H9 (cell line): ENCODE measurements around the gene ALLC. TPM values are rescaled to one million over a fixed set of nuclear protein-coding genes. Genes with fewer than 3 reads are reported as not detected.

Source experiments
- DNase-seq: peaks from one replicate; pipeline ENCODE4 v3.0.0-alpha.2; 2017
- H2AFZ ChIP-seq: one replicate; pipeline ENCODE4 v1.6.1; 2013; ENCODE audit warnings: mild to moderate bottlenecking, low read length, control low read depth, moderate library complexity
- H2AK5ac ChIP-seq: 2 replicates; pipeline ENCODE4 v1.6.1; 2013; ENCODE audit warnings: low read length, control low read depth, mixed read lengths; ENCODE audit not compliant: insufficient read length
- H2BK120ac ChIP-seq: one replicate; pipeline ENCODE4 v1.6.1; 2013; ENCODE audit warnings: low read depth, mild to moderate bottlenecking, low read length, control low read depth, inconsistent platforms; ENCODE audit not compliant: poor library complexity, severe bottlenecking
- H2BK12ac ChIP-seq: 2 replicates; pipeline ENCODE4 v1.6.1; 2013; ENCODE audit warnings: low read length, control low read depth, mixed read lengths, low read depth; ENCODE audit not compliant: insufficient read length
- H2BK15ac ChIP-seq: 2 replicates; pipeline ENCODE4 v1.6.1; 2013; ENCODE audit warnings: low read depth, low read length, control low read depth
- H2BK20ac ChIP-seq: one replicate; pipeline ENCODE4 v1.6.1; 2013; ENCODE audit warnings: low read depth, mild to moderate bottlenecking, low read length, control low read depth, inconsistent platforms; ENCODE audit not compliant: poor library complexity, severe bottlenecking
- H2BK5ac ChIP-seq: 2 replicates; pipeline ENCODE4 v1.6.1; 2013; ENCODE audit warnings: low read length, control low read depth, mixed read lengths; ENCODE audit not compliant: insufficient read length
- H3K14ac ChIP-seq: 2 replicates; pipeline ENCODE4 v1.6.1; 2013; ENCODE audit warnings: low read length, control low read depth; ENCODE audit not compliant: insufficient read depth
- H3K18ac ChIP-seq: 2 replicates; pipeline ENCODE4 v1.6.1; 2013; ENCODE audit warnings: low read depth, mild to moderate bottlenecking, mixed read lengths, low read length, control low read depth; ENCODE audit not compliant: insufficient read length
- H3K23ac ChIP-seq: 2 replicates; pipeline ENCODE4 v1.6.1; 2013; ENCODE audit warnings: low read length, control low read depth, mixed read lengths, low read depth; ENCODE audit not compliant: insufficient read length
- H3K23me2 ChIP-seq: 2 replicates; pipeline ENCODE4 v1.6.1; 2013; ENCODE audit warnings: low read depth, mild to moderate bottlenecking, mixed read lengths, low read length, control low read depth; ENCODE audit not compliant: insufficient read length, poor library complexity, severe bottlenecking
- H3K27ac ChIP-seq: 2 replicates; pipeline ENCODE4 v1.5.1; 2013; ENCODE audit warnings: low read length, control low read depth, mixed read lengths, low read depth; ENCODE audit not compliant: insufficient read length
- H3K27me3 ChIP-seq: 2 replicates; pipeline ENCODE4 v1.6.1; 2013; ENCODE audit warnings: low read length, control low read depth, inconsistent platforms; ENCODE audit not compliant: insufficient read depth
- H3K4ac ChIP-seq: 2 replicates; pipeline ENCODE4 v1.6.1; 2013; ENCODE audit warnings: low read depth, mild to moderate bottlenecking, control low read depth, inconsistent platforms, low read length, moderate library complexity
- H3K4me1 ChIP-seq: 2 replicates; pipeline ENCODE4 v1.6.1; 2013; ENCODE audit warnings: low read length, control low read depth, inconsistent platforms; ENCODE audit not compliant: insufficient read depth
- H3K4me2 ChIP-seq: 2 replicates; pipeline ENCODE4 v1.6.1; 2013; ENCODE audit warnings: low read length, control low read depth, mixed read lengths; ENCODE audit not compliant: insufficient read length, insufficient read depth
- H3K56ac ChIP-seq: 2 replicates; pipeline ENCODE4 v1.6.1; 2013; ENCODE audit warnings: low read depth, mild to moderate bottlenecking, mixed read lengths, low read length, control low read depth; ENCODE audit not compliant: insufficient read length
- H3K79me1 ChIP-seq: 2 replicates; pipeline ENCODE4 v1.6.1; 2013; ENCODE audit warnings: low read depth, mild to moderate bottlenecking, moderate library complexity, low read length, control low read depth, inconsistent platforms; ENCODE audit not compliant: insufficient read depth, poor library complexity, severe bottlenecking
- H3K79me2 ChIP-seq: 2 replicates; pipeline ENCODE4 v1.6.1; 2013; ENCODE audit warnings: low read length, control low read depth, inconsistent platforms; ENCODE audit not compliant: insufficient read depth
- H3K9ac ChIP-seq: 2 replicates; pipeline ENCODE4 v1.6.1; 2013; ENCODE audit warnings: low read length, control low read depth, mixed read lengths; ENCODE audit not compliant: insufficient read length; ENCODE audit errors: extremely low read depth
- H3K9me3 ChIP-seq: one replicate; pipeline ENCODE4 v1.6.1; 2013; ENCODE audit warnings: low read depth, low read length, inconsistent platforms; ENCODE audit not compliant: control insufficient read depth
- H3T11ph ChIP-seq: one replicate; pipeline ENCODE4 v1.6.1; 2013; ENCODE audit warnings: mild to moderate bottlenecking, low read length, control low read depth, inconsistent platforms
- H4K20me1 ChIP-seq: one replicate; pipeline ENCODE4 v1.6.1; 2013; ENCODE audit not compliant: control insufficient read depth, insufficient read length, insufficient read depth
- H4K5ac ChIP-seq: 2 replicates; pipeline ENCODE4 v1.6.1; 2013; ENCODE audit warnings: low read depth, mild to moderate bottlenecking, mixed read lengths, low read length, control low read depth; ENCODE audit not compliant: insufficient read length
- H4K8ac ChIP-seq: replicated peaks from 2 replicates; pipeline ENCODE4 v1.6.1; 2013; ENCODE audit warnings: low read length, control low read depth, mixed read lengths, low read depth; ENCODE audit not compliant: insufficient read length
- H4K91ac ChIP-seq: 2 replicates; pipeline ENCODE4 v1.6.1; 2013; ENCODE audit warnings: low read depth, mild to moderate bottlenecking, moderate library complexity, mixed read lengths, low read length, control low read depth; ENCODE audit not compliant: insufficient read length
- H3K27ac Mint-ChIP-seq, 3 experiments: 2 replicates in 2 of 3; 3 replicates in 1 of 3; pipeline ENCODE4 v1.8.0; 2020 to 2021; ENCODE audit warnings: mixed read lengths in 3 of 3, mild to moderate bottlenecking in 1 of 3, moderate library complexity in 1 of 3
- H3K27me3 Mint-ChIP-seq: 2 replicates; pipeline ENCODE4 v1.8.0; 2021; ENCODE audit warnings: low read depth, mild to moderate bottlenecking, moderate library complexity, mixed read lengths
- H3K36me3 Mint-ChIP-seq, 3 experiments: 2 replicates in 2 of 3; 3 replicates in 1 of 3; pipeline ENCODE4 v1.8.0; 2020 to 2021; ENCODE audit warnings: low read depth in 3 of 3, mixed read lengths in 3 of 3; ENCODE audit not compliant: insufficient read depth in 1 of 3
- H3K4me1 Mint-ChIP-seq, 2 experiments: 2 replicates each; pipeline ENCODE4 v1.8.0; 2020; ENCODE audit warnings: mixed read lengths in 2 of 2
- H3K4me3 Mint-ChIP-seq, 2 experiments: 2 replicates in 1 of 2; 3 replicates in 1 of 2; pipeline ENCODE4 v1.8.0; 2020 to 2021; ENCODE audit warnings: mild to moderate bottlenecking in 2 of 2, mixed read lengths in 2 of 2, moderate library complexity in 1 of 2
- H3K9me3 Mint-ChIP-seq, 2 experiments: 2 replicates in 1 of 2; 3 replicates in 1 of 2; pipeline ENCODE4 v1.8.0; 2020; ENCODE audit warnings: mild to moderate bottlenecking in 2 of 2, mixed read lengths in 2 of 2, moderate library complexity in 1 of 2
- CTCF ChIP-seq: fragments of 200-600 bp; sonication (generic); conservative IDR thresholded peaks from 3 replicates; pipeline ENCODE4 v1.8.0; 2021; ENCODE audit warnings: antibody characterized with exemption, mild to moderate bottlenecking
- WGBS: extraction: QIAGEN DNeasy Blood & Tissue Kit; methylation state at CpG from one replicate; pipeline ENCODE4 v1.1.7; 2013; ENCODE audit warnings: missing lambda C conversion rate, low lambda C conversion rate, mixed read lengths; ENCODE audit not compliant: insufficient read length; ENCODE audit errors: extremely low coverage; 5-methylcytosine and 5-hydroxymethylcytosine counted together
- total RNA-seq: library from RNA; stranded (reverse); gene quantifications from 2 replicates; pipeline ENCODE4 v1.2.1, GENCODE V29; 2021

ALLC gene
- total RNA-seq, 1 experiment from 2014 or later: not detected

- H3K4me1 Mint-ChIP-seq: peaks cover 15 to 18% of the 10 kb centered on the region in 2 experiments
- Histone ChIP-seq H2BK20ac (no peak overlapping the region), H3K4me1 (no peaks in the 10 kb centered on the region; the same call in 1 of the 2 replicates), H3K14ac (no peak overlapping the region), H4K20me1 (no peaks in the 10 kb centered on the region), H3K9ac (no peak overlapping the region), H2BK120ac (no peak overlapping the region), H2AFZ (no peak overlapping the region), H3K23me2 (no peaks in the 10 kb centered on the region), H2AK5ac (no peak overlapping the region), H2BK12ac (no peak overlapping the region), H3K79me1 (no peaks in the 10 kb centered on the region), H3K79me2 (no peaks in the 10 kb centered on the region), H3K4ac (no peak overlapping the region), H2BK15ac (no peak overlapping the region), H2BK5ac (no peak overlapping the region), H4K8ac (no peak overlapping the region), H3K9me3 (no peaks in the 10 kb centered on the region), H3T11ph (no peak overlapping the region), H3K4me2 (no peak overlapping the region), H4K91ac (no peak overlapping the region), H3K27ac (no peak overlapping the region), H3K27me3 (no peaks in the 10 kb centered on the region), H3K18ac (no peak overlapping the region), H4K5ac (no peak overlapping the region), H3K56ac (no peak overlapping the region), H3K23ac (no peak overlapping the region)
- TF ChIP-seq CTCF: no peak
- no peak overlapping the region for H3K4me3 Mint-ChIP-seq
- H3K36me3 Mint-ChIP-seq: no peaks in the 10 kb centered on the region
- H3K27ac Mint-ChIP-seq: no peak overlapping the region
- peaks cover 30% of the 10 kb centered on the region for H3K27me3 Mint-ChIP-seq
- H3K9me3 Mint-ChIP-seq: peaks cover 0 to under 1% of the 10 kb centered on the region in 2 experiments; a peak in 2 of 5 replicates
- no peak for DNase-seq
- WGBS: no CpG with 5 or more reads among the region's 8 CpGs
These were observed 72.6 kb downstream of the ALLC start for GRCh38 chr2:3730646-3731045.
